Stomach smooth muscle (tissue), 2 donors: ENCODE measurements around the gene KCNJ6.
"Not testable (repeated sequence)": the region's sequence is repeated elsewhere in the genome, so short reads cannot be mapped to it uniquely, and the experiment has no call there.

Source experiments
- H3K27ac ChIP-seq: one replicate; pipeline ENCODE4 v1.7.0; 2013; ENCODE audit warnings: mild to moderate bottlenecking, low read length, inconsistent platforms
- H3K27me3 ChIP-seq, 2 donors: one replicate each; pipeline ENCODE4 v1.7.0; 2013; ENCODE audit warnings: low read length in 2 of 2; ENCODE audit not compliant: insufficient read depth in 2 of 2, control insufficient read depth in 1 of 2
- H3K36me3 ChIP-seq, 2 donors: one replicate each; pipeline ENCODE4 v1.7.0; 2013; ENCODE audit warnings: low read length in 2 of 2; ENCODE audit not compliant: control insufficient read depth in 2 of 2, insufficient read depth in 2 of 2
- H3K4me1 ChIP-seq: one replicate; pipeline ENCODE4 v1.7.0; 2013; ENCODE audit warnings: low read length; ENCODE audit not compliant: control insufficient read depth, insufficient read depth
- H3K4me3 ChIP-seq, 2 donors: one replicate each; pipeline ENCODE4 v1.7.0; 2013; ENCODE audit warnings: low read length in 2 of 2
- H3K9ac ChIP-seq, 2 donors: one replicate each; pipeline ENCODE4 v1.7.0; 2013; ENCODE audit warnings: low read length in 2 of 2, mild to moderate bottlenecking in 1 of 2
- H3K9me3 ChIP-seq, 2 donors: one replicate each; pipeline ENCODE4 v1.7.0; 2013; ENCODE audit warnings: low read length in 2 of 2; ENCODE audit not compliant: control insufficient read depth in 2 of 2
- donor health status: healthy.
- donor health status: Pancreatic carcinoma.

Gene KCNJ6

DNA sequence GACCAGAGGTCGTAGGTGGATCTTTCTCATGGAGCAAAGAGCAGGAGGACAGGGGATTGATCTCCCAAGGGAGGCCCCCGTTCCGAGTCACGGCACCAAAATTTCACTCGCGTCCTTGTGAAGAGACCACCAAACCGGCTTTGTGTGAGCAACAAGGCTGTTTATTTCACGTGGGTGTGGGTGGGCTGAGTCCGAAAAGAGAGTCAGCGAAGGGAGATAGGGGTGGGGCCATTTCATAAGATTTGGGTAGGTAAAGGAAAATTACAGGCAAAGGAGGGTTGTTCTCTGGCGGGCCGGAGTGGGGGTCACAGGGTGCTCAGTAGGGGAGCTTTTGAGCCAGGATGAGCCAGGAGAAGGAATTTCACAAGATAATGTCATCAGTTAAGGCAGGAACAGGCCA lies 324.3 kb downstream of the KCNJ6 start:
- H3K4me3 ChIP-seq, H3K27me3 ChIP-seq, H3K4me1 ChIP-seq, H3K9ac ChIP-seq, H3K9me3 ChIP-seq, H3K27ac ChIP-seq, H3K36me3 ChIP-seq: not testable (repeated sequence)

DNA sequence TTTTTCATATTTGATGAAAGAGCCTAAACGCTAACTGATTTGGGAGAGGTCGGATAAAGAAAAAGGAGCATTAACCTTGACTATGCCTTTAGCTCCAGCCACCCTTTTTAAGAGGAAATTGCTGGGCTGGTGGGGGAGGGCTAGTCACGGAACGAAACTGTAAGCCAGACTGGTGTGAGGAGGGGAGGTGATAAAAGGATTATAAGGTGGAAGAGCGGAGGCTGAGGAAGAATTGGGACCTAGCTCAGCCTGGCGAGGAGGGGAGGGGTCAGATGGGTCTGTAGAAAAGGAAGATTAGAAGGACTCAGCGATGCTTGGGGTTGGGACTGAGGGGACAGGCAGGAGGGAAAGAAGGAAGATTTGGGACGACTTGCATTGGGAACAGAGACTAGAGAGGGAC lies 325.4 kb downstream of the KCNJ6 start:
- H3K4me3 ChIP-seq, H3K9ac ChIP-seq, H3K9me3 ChIP-seq, H3K27me3 ChIP-seq, H3K27ac ChIP-seq, H3K36me3 ChIP-seq, H3K4me1 ChIP-seq: not testable (repeated sequence)

DNA sequence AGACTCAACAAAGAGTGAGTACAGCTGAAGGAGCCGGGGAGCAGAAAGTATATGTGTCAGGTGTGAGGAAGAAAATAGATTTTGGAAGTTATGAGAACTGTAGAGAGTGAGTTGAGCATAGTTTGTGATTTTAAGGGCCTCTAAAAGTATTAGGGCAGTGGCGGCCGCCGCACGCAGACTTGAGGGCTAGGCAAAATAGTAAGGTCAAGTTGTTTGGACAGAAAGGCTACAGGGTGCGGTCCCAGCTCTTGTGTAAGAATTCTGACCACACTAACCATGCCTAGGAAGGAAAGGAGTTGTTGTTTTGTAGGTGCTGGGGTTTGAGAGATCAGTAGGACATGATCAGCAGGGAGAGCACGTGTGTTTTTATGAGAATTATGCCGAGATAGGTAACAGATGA lies 327.6 kb downstream of the KCNJ6 start:
- not testable (repeated sequence) for H3K9me3 ChIP-seq, H3K36me3 ChIP-seq, H3K27me3 ChIP-seq, H3K4me1 ChIP-seq, H3K27ac ChIP-seq, H3K9ac ChIP-seq, H3K4me3 ChIP-seq

DNA sequence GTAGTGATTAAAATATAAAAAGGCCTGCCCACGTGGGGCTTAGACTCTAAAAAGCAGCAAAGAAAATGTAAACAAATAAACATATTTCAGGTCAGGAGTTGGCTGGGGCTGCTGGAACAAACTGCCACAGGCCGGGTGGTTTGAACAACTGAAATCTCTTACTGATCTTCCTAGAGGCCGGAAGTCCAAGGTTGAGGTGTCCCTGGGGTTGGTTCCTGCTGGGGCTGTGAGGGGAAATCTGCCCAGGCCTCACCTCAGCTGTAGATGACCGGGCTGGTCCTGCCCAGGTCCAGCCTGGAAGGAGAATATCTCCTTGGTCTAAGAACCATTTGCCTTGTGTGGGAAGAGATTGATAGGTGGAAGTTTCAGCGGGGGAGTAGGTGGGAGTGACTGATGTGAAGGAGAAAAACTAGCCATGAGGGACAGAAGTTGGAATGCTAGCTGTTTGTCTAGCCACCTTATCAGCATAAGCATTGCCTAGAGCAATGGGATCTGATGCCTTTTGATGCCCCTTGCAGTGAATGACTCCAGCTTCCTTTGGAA lies 328.6 kb downstream of the KCNJ6 start:
- no peaks in the 10 kb centered on the region for H3K27me3 ChIP-seq
- H3K27ac ChIP-seq, result no peak overlapping the region
- H3K9me3 ChIP-seq, result no peaks in the 10 kb centered on the region
- no peak overlapping the region for H3K9ac ChIP-seq
- no peaks in the 10 kb centered on the region for H3K4me1 ChIP-seq
- no peak overlapping the region for H3K4me3 ChIP-seq
- H3K36me3 ChIP-seq, result no peaks in the 10 kb centered on the region

DNA sequence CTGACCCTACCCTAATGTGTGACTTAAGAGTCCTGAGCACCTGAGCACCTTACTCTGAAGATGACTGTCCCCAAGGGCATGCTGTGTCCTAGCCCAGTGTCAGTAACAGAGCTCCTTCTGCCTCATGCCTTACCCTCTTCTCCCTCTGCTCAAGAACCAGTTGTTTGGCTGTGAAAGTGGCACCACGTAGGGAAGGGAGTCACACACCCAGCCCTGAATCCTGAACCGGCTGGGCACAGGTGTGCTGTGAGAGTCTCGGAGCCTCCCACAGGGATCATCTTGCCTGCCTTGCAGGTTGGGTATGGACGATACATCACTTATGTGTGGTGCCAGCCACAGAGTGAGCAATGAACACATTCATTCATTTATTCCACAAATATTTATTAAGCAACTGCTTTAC lies 329.1 kb downstream of the KCNJ6 start:
- Histone ChIP-seq H3K4me3 (no peak overlapping the region), H3K4me1 (no peaks in the 10 kb centered on the region), H3K9me3 (no peaks in the 10 kb centered on the region), H3K9ac (no peak overlapping the region), H3K36me3 (no peaks in the 10 kb centered on the region), H3K27ac (no peak overlapping the region), H3K27me3 (no peaks in the 10 kb centered on the region)

DNA sequence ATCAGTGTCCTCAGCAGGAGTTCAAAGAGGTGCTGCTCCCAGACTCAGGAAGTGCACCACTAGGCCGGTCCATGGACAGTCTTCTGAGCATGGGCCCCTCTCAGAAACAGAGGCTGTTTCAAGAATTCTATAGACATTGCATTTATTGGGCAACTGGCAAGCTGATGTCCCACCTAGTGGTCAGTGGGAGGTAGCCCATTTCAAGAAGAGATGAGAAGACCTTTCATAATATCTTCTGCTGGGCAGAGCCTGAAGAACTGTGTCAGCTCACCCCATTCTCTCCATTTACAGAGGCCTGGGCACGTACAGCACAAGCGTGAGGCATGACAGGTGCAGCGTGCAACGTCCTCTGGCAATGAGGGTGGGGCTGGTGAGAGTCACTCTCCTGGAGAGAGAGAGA lies 333.7 kb downstream of the KCNJ6 start:
- Histone ChIP-seq H3K4me1 (no peaks in the 10 kb centered on the region), H3K36me3 (no peaks in the 10 kb centered on the region), H3K9ac (no peak overlapping the region), H3K27me3 (no peaks in the 10 kb centered on the region), H3K27ac (no peak overlapping the region), H3K4me3 (no peak overlapping the region), H3K9me3 (peaks cover 0 to 10% of the 10 kb centered on the region in 2 donors)

DNA sequence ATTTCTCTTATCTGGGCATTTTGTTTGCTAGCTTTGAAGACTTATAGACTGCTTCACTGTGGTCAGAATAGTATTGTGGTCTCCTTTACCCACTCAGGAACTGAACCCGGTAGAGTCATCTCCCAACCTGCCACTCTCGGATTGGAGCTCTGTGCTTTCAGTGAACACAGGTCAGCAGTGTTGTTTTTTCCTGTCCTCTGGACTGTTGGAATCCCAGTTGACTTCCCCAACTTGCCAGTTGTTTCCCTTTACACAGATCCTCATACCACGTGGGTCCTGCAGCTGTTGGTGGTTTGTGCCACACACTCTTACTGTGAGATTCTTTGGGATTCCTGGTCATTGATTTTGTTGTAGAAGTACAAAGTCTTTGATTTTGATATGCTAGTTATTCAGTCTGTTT lies 335.6 kb downstream of the KCNJ6 start:
- H3K27ac ChIP-seq, result no peak overlapping the region
- no peaks in the 10 kb centered on the region for H3K27me3 ChIP-seq
- H3K4me1 ChIP-seq, result no peaks in the 10 kb centered on the region
- H3K4me3 ChIP-seq, result no peak overlapping the region
- H3K9ac ChIP-seq, result no peak overlapping the region
- H3K9me3 ChIP-seq, result peaks cover 0 to 10% of the 10 kb centered on the region in 2 donors
- no peaks in the 10 kb centered on the region for H3K36me3 ChIP-seq

DNA sequence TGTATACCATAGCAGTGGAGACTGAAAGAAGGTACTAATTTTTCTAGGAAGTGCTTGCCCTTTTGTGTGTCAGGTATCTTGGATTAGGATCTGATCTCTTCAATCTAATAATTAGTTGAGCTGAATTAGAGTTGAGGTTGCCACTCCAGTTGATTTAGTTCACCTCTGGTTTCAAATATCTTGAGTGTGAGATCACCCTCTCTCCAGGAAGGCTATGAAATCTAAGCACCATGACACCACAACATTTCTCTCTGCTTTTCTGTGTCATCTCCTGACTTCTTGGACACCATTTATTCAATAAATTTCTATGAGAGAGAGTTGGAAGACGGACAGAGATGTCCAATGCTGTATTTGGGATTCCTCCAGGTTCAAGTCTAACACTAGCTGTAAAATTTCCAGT lies 336.9 kb downstream of the KCNJ6 start:
- H3K4me1 ChIP-seq, result no peaks in the 10 kb centered on the region
- no peaks in the 10 kb centered on the region for H3K27me3 ChIP-seq
- H3K9ac ChIP-seq, result no peak overlapping the region
- no peak overlapping the region for H3K27ac ChIP-seq
- no peak overlapping the region for H3K4me3 ChIP-seq
- H3K9me3 ChIP-seq, result peaks cover 0 to 10% of the 10 kb centered on the region in 2 donors
- no peaks in the 10 kb centered on the region for H3K36me3 ChIP-seq

DNA sequence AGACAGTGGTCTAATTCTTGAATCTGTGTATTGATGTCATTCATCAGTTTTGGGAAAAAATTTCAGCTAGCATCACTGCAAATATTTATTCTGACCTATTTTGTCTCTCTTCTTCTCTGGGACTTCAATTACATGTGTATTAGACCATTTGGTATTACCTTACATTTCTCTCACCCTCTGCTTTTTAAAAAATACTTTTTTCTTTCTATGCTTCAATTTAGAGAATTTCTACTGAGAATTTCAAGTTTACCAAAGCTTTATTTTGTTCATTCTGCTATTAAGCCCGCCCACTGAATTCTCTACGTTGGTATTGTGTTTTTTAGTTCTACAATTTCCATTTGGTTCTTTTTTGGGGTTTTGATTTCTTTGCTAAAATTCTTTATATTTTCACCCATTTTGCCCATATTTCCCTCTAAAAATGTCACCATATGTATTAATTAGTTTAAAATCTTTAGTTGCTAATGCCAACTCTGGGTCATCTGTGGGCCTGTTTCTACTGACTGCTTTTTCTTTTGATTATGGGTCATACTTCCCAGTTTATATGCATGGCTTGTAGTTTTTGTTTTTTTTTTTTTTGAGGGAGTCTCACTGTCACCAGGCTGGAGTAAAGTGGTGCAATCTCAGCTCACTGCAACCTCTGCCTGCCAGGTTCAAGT lies 337.7 kb downstream of the KCNJ6 start:
- no peak overlapping the region for H3K27ac ChIP-seq
- H3K4me1 ChIP-seq, result no peaks in the 10 kb centered on the region
- H3K4me3 ChIP-seq, result no peak overlapping the region
- no peak overlapping the region for H3K9ac ChIP-seq
- peaks cover 0 to 10% of the 10 kb centered on the region in 2 donors for H3K9me3 ChIP-seq
- H3K36me3 ChIP-seq, result no peaks in the 10 kb centered on the region
- no peaks in the 10 kb centered on the region for H3K27me3 ChIP-seq

DNA sequence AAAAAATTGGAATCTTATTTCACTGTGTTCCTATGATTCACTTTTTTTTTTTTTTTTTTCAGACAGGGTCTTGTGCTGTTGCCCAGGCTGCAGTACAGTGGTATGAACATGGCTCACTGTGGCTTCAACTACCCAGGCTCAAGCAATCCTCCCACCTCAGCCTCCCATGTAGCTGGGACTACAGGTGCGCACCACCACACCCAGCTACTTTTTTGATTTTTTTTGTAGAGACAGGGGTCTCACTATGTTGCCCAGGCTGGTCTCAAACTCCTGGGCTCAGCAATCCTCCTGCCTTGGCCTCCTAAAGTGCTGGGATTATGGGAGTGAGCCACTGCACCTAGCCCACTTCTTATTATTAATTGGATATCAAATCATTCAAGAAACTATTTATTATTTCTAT lies 339.3 kb downstream of the KCNJ6 start:
- H3K36me3 ChIP-seq, H3K27ac ChIP-seq, H3K4me1 ChIP-seq, H3K9me3 ChIP-seq, H3K4me3 ChIP-seq, H3K27me3 ChIP-seq, H3K9ac ChIP-seq: not testable (repeated sequence)

DNA sequence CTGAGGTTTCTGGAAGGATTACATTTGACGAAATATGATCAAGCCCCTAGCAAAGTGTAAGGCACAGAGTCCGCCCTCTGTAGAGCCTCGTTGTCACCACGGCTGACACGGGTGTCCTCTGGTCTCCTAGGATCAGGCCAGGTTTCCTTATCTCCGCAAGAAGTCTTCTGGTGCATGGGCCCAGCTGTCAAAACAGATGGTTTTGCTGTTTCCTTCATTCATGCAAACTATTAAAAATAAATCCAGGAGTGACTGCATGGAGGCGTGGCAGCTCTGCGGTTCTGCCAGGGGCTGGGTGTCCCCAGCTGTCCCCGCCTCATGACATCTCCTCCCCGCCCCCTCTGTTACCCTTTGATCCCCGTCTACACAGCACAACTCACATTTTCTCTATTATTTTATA lies 340.7 kb downstream of the KCNJ6 start:
- no peak overlapping the region for H3K4me3 ChIP-seq
- no peak overlapping the region for H3K27ac ChIP-seq
- no peak overlapping the region for H3K9ac ChIP-seq
- H3K36me3 ChIP-seq, result no peaks in the 10 kb centered on the region
- peaks cover 0 to 10% of the 10 kb centered on the region in 2 donors for H3K9me3 ChIP-seq
- H3K27me3 ChIP-seq, result peaks cover 0 to 3% of the 10 kb centered on the region in 2 donors
- no peaks in the 10 kb centered on the region for H3K4me1 ChIP-seq
